A549 (cell line): ENCODE data around the gene ZNF613. TPM values are rescaled to one million over a fixed set of nuclear protein-coding genes. Genes with fewer than 3 reads are reported as not detected.

ENCODE experiments used
- ATAC-seq, 2 experiments: fragments of 200-7000 bp in 1 of 2; fragments of >200 bp in 1 of 2; cut with Nextera tagmentation in 1 of 2; cut with Tn5 transposase in 1 of 2; 3 replicates each; pipeline versions ENCODE4 v1.8.0 to v1.9.1; 2018 to 2020; ENCODE audit warnings: mild to moderate bottlenecking in 1 of 2, moderate library complexity in 1 of 2
- CTCF ChIA-PET: fragments of 300-600 bp; sonication (Branson Sonifier 250); formaldehyde crosslinking; extraction: SDS; loops from one replicate; lab custom pipeline; 2021; ENCODE audit warnings: antibody characterized with exemption, inconsistent platforms; lab: Yijun Ruan, JAX
- POLR2A ChIA-PET: fragments of 350-600 bp; formaldehyde crosslinking; extraction: SDS; loops from one replicate; lab custom pipeline; 2021; ENCODE audit warnings: antibody characterized with exemption, inconsistent platforms; lab: Yijun Ruan, JAX
- DNase-seq, 2 experiments: peaks; one replicate each; pipeline versions ENCODE4 v3.0.0 to v3.0.0-alpha.2; 2011 to 2016; ENCODE audit warnings: low read depth in 1 of 2, low spot score in 1 of 2
- FAIRE-seq: peaks from 2 replicates; lab custom pipeline; 2011; peaks lifted over from hg19 to GRCh38; lab: Jason Lieb, UNC
- H3K27ac ChIP-seq, 2 experiments: fragments of >200 bp; sonication (Bioruptor Twin); formaldehyde crosslinking; 3 replicates each; pipeline ENCODE4 v1.5.1; 2016 to 2017
- H3K4me1 ChIP-seq: fragments of >200 bp; sonication (Bioruptor Twin); formaldehyde crosslinking; 3 replicates; pipeline ENCODE4 v1.6.1; 2016
- H3K4me2 ChIP-seq: fragments of >200 bp; sonication (Bioruptor Twin); formaldehyde crosslinking; 3 replicates; pipeline ENCODE4 v1.6.1; 2016
- H3K4me3 ChIP-seq: fragments of >200 bp; sonication (Bioruptor Twin); formaldehyde crosslinking; 3 replicates; pipeline ENCODE4 v1.5.1; 2016
- H3K9me3 ChIP-seq: fragments of >200 bp; sonication (Bioruptor Twin); formaldehyde crosslinking; 3 replicates; pipeline ENCODE4 v1.6.1; 2016
- ATOH8 ChIP-seq: fragments of 250-450 bp; sonication (Bioruptor Pico); IDR thresholded peaks from 2 replicates; pipeline ENCODE4 v1.5.0; 2020; ENCODE audit warnings: low read depth, mild to moderate bottlenecking, moderate library complexity
- BHLHE40 ChIP-seq: IDR thresholded peaks from 2 replicates; pipeline ENCODE4 v1.6.1; 2012; ENCODE audit warnings: low read depth, low read length, inconsistent platforms
- CBX2 ChIP-seq: fragments of 200-600 bp; sonication (generic); IDR thresholded peaks from 2 replicates; pipeline ENCODE4 v1.6.1; 2016; ENCODE audit warnings: low read depth, mild to moderate bottlenecking, borderline replicate concordance
- CBX8 ChIP-seq: fragments of 200-600 bp; sonication (generic); IDR thresholded peaks from 2 replicates; pipeline ENCODE4 v1.6.1; 2016
- CHD2 ChIP-seq: fragments of 150-350 bp; IDR thresholded peaks from 2 replicates; pipeline ENCODE4 v1.6.1; 2014; ENCODE audit warnings: low read length; ENCODE audit not compliant: partially characterized antibody
- CTCF ChIP-seq: fragments of >200 bp; sonication (Bioruptor Twin); formaldehyde crosslinking; IDR thresholded peaks from 3 replicates; pipeline ENCODE4 v1.5.1; 2016
- EHF ChIP-seq: fragments of 250-450 bp; sonication (Bioruptor Pico); IDR thresholded peaks from 2 replicates; pipeline ENCODE4 v1.5.0; 2020; ENCODE audit warnings: mild to moderate bottlenecking
- EHMT2 ChIP-seq: fragments of 200-600 bp; sonication (generic); IDR thresholded peaks from 2 replicates; pipeline ENCODE4 v1.6.1; 2016; ENCODE audit warnings: antibody characterized with exemption, low read depth, mild to moderate bottlenecking, moderate library complexity
- ELK1 ChIP-seq: fragments of 150-350 bp; IDR thresholded peaks from 2 replicates; pipeline ENCODE4 v1.6.1; 2014; ENCODE audit warnings: low read depth, mild to moderate bottlenecking, low read length
- HDAC2 ChIP-seq: fragments of 200-600 bp; sonication (generic); IDR thresholded peaks from 2 replicates; pipeline ENCODE4 v1.6.1; 2016
- HEYL ChIP-seq: fragments of 250-450 bp; sonication (Bioruptor Pico); IDR thresholded peaks from 2 replicates; pipeline ENCODE4 v1.8.0; 2021; ENCODE audit warnings: mild to moderate bottlenecking, moderate library complexity
- HMGXB4 ChIP-seq: fragments of 250-450 bp; sonication (Bioruptor Pico); IDR thresholded peaks from 2 replicates; pipeline ENCODE4 v1.5.0; 2021; ENCODE audit warnings: mild to moderate bottlenecking, moderate library complexity, borderline replicate concordance
- HOXB13 ChIP-seq: fragments of 250-450 bp; sonication (Bioruptor Pico); IDR thresholded peaks from 2 replicates; pipeline ENCODE4 v1.5.0; 2020; ENCODE audit warnings: low read depth, mild to moderate bottlenecking, moderate library complexity
- MYC ChIP-seq: IDR thresholded peaks from 2 replicates; pipeline ENCODE4 v1.6.1; 2012; ENCODE audit warnings: mild to moderate bottlenecking, inconsistent platforms, low read length, improper control_type of control experiment, borderline replicate concordance
- NFE2L2 ChIP-seq: fragments of 150-350 bp; conservative IDR thresholded peaks from 2 replicates; pipeline ENCODE4 v1.6.1; 2014; ENCODE audit warnings: low read length
- PHF8 ChIP-seq: fragments of 200-600 bp; sonication (generic); IDR thresholded peaks from 2 replicates; pipeline ENCODE4 v1.6.1; 2016; ENCODE audit warnings: low read depth, mild to moderate bottlenecking, antibody characterized with exemption, moderate library complexity, borderline replicate concordance
- POLR2AphosphoS2 ChIP-seq: conservative IDR thresholded peaks from 2 replicates; pipeline ENCODE4 v1.6.1; 2012; ENCODE audit warnings: low read length, improper control_type of control experiment, inconsistent platforms
- RAD21 ChIP-seq, 2 experiments: fragments of >200 bp in 1 of 2; sonication (Bioruptor Twin) in 1 of 2; formaldehyde crosslinking in 1 of 2; IDR thresholded peaks in 1 of 2; conservative IDR thresholded peaks in 1 of 2; 2 replicates in 1 of 2; 3 replicates in 1 of 2; pipeline ENCODE4 v1.6.1; 2012 to 2018; ENCODE audit warnings: inconsistent platforms in 1 of 2
- RARB ChIP-seq: fragments of 250-450 bp; sonication (Bioruptor Pico); IDR thresholded peaks from 2 replicates; pipeline ENCODE4 v1.8.0; 2021; ENCODE audit warnings: mild to moderate bottlenecking, moderate library complexity
- ZC3H11A ChIP-seq: fragments of 450-650 bp; IDR thresholded peaks from 2 replicates; pipeline ENCODE4 v1.6.1; 2014; ENCODE audit warnings: antibody characterized with exemption, mild to moderate bottlenecking
- ZFP36 ChIP-seq: fragments of 450-650 bp; IDR thresholded peaks from 2 replicates; pipeline ENCODE4 v1.6.1; 2014; ENCODE audit warnings: borderline replicate concordance; ENCODE audit not compliant: partially characterized antibody
- ZSCAN20 ChIP-seq: fragments of 250-450 bp; sonication (Bioruptor Pico); IDR thresholded peaks from 2 replicates; pipeline ENCODE4 v1.8.0; 2022; ENCODE audit warnings: mild to moderate bottlenecking, moderate library complexity
- WGBS: methylation state at CpG from one replicate; pipeline ENCODE4 v1.1.6; 2017; ENCODE audit errors: missing lambda C conversion rate; 5-methylcytosine and 5-hydroxymethylcytosine counted together
- polyA plus RNA-seq, 4 experiments: library from polyadenylated mRNA; depleted of rRNA in 3 of 4; stranded (reverse); fragments of >200 nt; fragmentation: RNase III in 1 of 4; extraction: RNeasy Plus Mini Kit Qiagen cat#74134 plus additional on column Dnase treatment in 1 of 4; gene quantifications; 2 replicates in 3 of 4; 3 replicates in 1 of 4; pipeline ENCODE4 v1.2.3, GENCODE V29; 2011 to 2017

Gene ZNF613
- polyA plus RNA-seq, 2 of the 4 experiments (the other 2 are of a cell fraction) = 1.4 to 2.6 TPM

- 29% methylated on average over 10 of the region's 10 CpGs for WGBS
- Histone ChIP-seq H3K9me3 (peaks cover 90% of the 10 kb centered on the region), H3K4me2 (no peak overlapping the region), H3K4me3 (no peak overlapping the region), H3K4me1 (no peaks in the 10 kb centered on the region), H3K27ac (no peak overlapping the region)
- POLR2A ChIA-PET = no interaction called here
- ATAC-seq (no peak), DNase-seq (no peak), FAIRE-seq (no peak)
- CTCF ChIA-PET = interaction anchor here (0.9 to 1.0 kb wide), 2 partner anchors 12 to 417 kb away, joined by 3 read pairs; no protein-coding TSS in a partner anchor
- no peak for TF ChIP-seq CTCF
- TF ChIP-seq HEYL = no peak
- TF ChIP-seq HDAC2 = no peak
- TF ChIP-seq ELK1 = no peak
- no peak for TF ChIP-seq CBX8
- TF ChIP-seq RAD21 (conservative IDR thresholded peaks at IDR 0.05 in 1 of 2, IDR thresholded peaks at IDR 0.05 in 1 of 2) = no peak
- no peak for TF ChIP-seq ZC3H11A
- TF ChIP-seq NFE2L2 = no peak
- no peak for TF ChIP-seq CHD2
- no peak for TF ChIP-seq EHF (CRISPR knock-in tag)
- no peak for TF ChIP-seq PHF8
- TF ChIP-seq MYC = no peak
- no peak for TF ChIP-seq ZSCAN20 (CRISPR knock-in tag)
- TF ChIP-seq HOXB13 (CRISPR knock-in tag) = no peak
Observed at GRCh38 chr19:51891193-51891747, 36.0 kb upstream of the ZNF613 start.

- ChIA-PET CTCF (no interaction called here), POLR2A (no interaction called here)
- DNase-seq (no peak), FAIRE-seq (no peak), ATAC-seq (no peak)
- TF ChIP-seq HDAC2 (no peak), CBX2 (no peak), ZFP36 (no peak), RARB (CRISPR knock-in tag) (no peak), EHMT2 (no peak), BHLHE40 (no peak), HMGXB4 (no peak), ATOH8 (CRISPR knock-in tag) (no peak), POLR2AphosphoS2 (no peak)
- WGBS = 54% methylated on average over 4 of the region's 4 CpGs
- H3K27ac ChIP-seq = no peak overlapping the region
- no peak overlapping the region for H3K4me2 ChIP-seq
- H3K4me1 ChIP-seq = no peaks in the 10 kb centered on the region
- peaks cover 85% of the 10 kb centered on the region for H3K9me3 ChIP-seq
- no peak overlapping the region for H3K4me3 ChIP-seq
Observed at GRCh38 chr19:51901860-51902259, 25.4 kb upstream of the ZNF613 start.
